Measurements from ENCODE around the gene BTG4. TPM values are rescaled to one million over a fixed set of nuclear protein-coding genes. Genes with fewer than 3 reads are reported as not detected.

Gene BTG4
- total RNA-seq, 1 donor from 2014 or later, result not detected

GRCh38 chr11:111449696-111450479 is 62.3 kb downstream of the BTG4 start:
- Mint-ChIP-seq H3K9me3 (no peaks in the 10 kb centered on the region), H3K27ac (ENCODE audit: unreplicated experiment) (no peak overlapping the region), H3K27me3 (ENCODE audit: low read depth) (peaks cover 3% of the 10 kb centered on the region), H3K4me3 (no peak overlapping the region), H3K4me1 (peaks cover 29% of the 10 kb centered on the region), H3K36me3 (ENCODE audit: low read depth) (no peaks in the 10 kb centered on the region)
- TF ChIP-seq CTCF (conservative IDR thresholded peaks at IDR 0.05), result no peak
- no peak for DNase-seq (ENCODE audit: low read depth, low spot score)

- H3K4me3 Mint-ChIP-seq, result no peak overlapping the region
- H3K4me1 Mint-ChIP-seq, result peaks cover 29% of the 10 kb centered on the region
- no peak for DNase-seq (ENCODE audit: low read depth, low spot score)
- no peaks in the 10 kb centered on the region for H3K9me3 Mint-ChIP-seq
- TF ChIP-seq CTCF (conservative IDR thresholded peaks at IDR 0.05), result no peak
- H3K36me3 Mint-ChIP-seq (ENCODE audit: low read depth), result no peaks in the 10 kb centered on the region
- peak overlapping the region; percentile 6 for H3K27ac Mint-ChIP-seq (ENCODE audit: unreplicated experiment)
- H3K27me3 Mint-ChIP-seq (ENCODE audit: low read depth), result peaks cover 6% of the 10 kb centered on the region
Measured at GRCh38 chr11:111448831-111449557, 63.2 kb downstream of the BTG4 start.

GRCh38 chr11:111448414-111448813 is 63.8 kb downstream of the BTG4 start:
- Mint-ChIP-seq H3K9me3 (no peaks in the 10 kb centered on the region), H3K27ac (ENCODE audit: unreplicated experiment) (no peak overlapping the region), H3K4me1 (peaks cover 29% of the 10 kb centered on the region), H3K27me3 (ENCODE audit: low read depth) (peaks cover 7% of the 10 kb centered on the region), H3K4me3 (no peak overlapping the region), H3K36me3 (ENCODE audit: low read depth) (no peaks in the 10 kb centered on the region)
- DNase-seq (ENCODE audit: low read depth, low spot score), result no peak
- TF ChIP-seq CTCF (conservative IDR thresholded peaks at IDR 0.05), result no peak

GRCh38 chr11:111447931-111448330 is 64.3 kb downstream of the BTG4 start:
- Mint-ChIP-seq H3K9me3 (no peaks in the 10 kb centered on the region), H3K27me3 (ENCODE audit: low read depth) (peaks cover 7% of the 10 kb centered on the region), H3K4me3 (no peak overlapping the region), H3K36me3 (ENCODE audit: low read depth) (no peaks in the 10 kb centered on the region), H3K27ac (ENCODE audit: unreplicated experiment) (no peak overlapping the region), H3K4me1 (peaks cover 29% of the 10 kb centered on the region)
- TF ChIP-seq CTCF (conservative IDR thresholded peaks at IDR 0.05), result no peak
- no peak for DNase-seq (ENCODE audit: low read depth, low spot score)

- Mint-ChIP-seq H3K4me3 (no peak overlapping the region), H3K36me3 (ENCODE audit: low read depth) (no peaks in the 10 kb centered on the region), H3K4me1 (peaks cover 29% of the 10 kb centered on the region), H3K9me3 (no peaks in the 10 kb centered on the region), H3K27me3 (ENCODE audit: low read depth) (peaks cover 4% of the 10 kb centered on the region), H3K27ac (ENCODE audit: unreplicated experiment) (no peak overlapping the region)
- no peak for TF ChIP-seq CTCF (conservative IDR thresholded peaks at IDR 0.05)
- DNase-seq (ENCODE audit: low read depth, low spot score), result no peak
Measured at GRCh38 chr11:111447112-111447471, 65.1 kb downstream of the BTG4 start.
